ENCODE results near the gene ASRGL1.
"Not testable (repeated sequence)": the region's sequence is repeated elsewhere in the genome, so short reads cannot be mapped to it uniquely, and the experiment has no call there.

ASRGL1 gene

GRCh38 chr11:62338218-62338617 lies 970 bp downstream of the ASRGL1 start:
- H3K4me1 Mint-ChIP-seq, result peaks cover 17% of the 10 kb centered on the region
- peak overlapping the region; percentile 84 for H3K4me3 Mint-ChIP-seq
- DNase-seq (no peak), ATAC-seq (no peak)
- H3K27me3 Mint-ChIP-seq, result peaks cover 12% of the 10 kb centered on the region
- no peak overlapping the region for H3K27ac Mint-ChIP-seq
- no peaks in the 10 kb centered on the region for H3K36me3 Mint-ChIP-seq (ENCODE audit: low read depth)
- no peaks in the 10 kb centered on the region for H3K9me3 Mint-ChIP-seq

GRCh38 chr11:62340269-62340901 lies 3.1 kb downstream of the ASRGL1 start:
- H3K36me3 Mint-ChIP-seq (ENCODE audit: low read depth), result no peaks in the 10 kb centered on the region
- H3K4me3 Mint-ChIP-seq, result no peak overlapping the region
- DNase-seq (peak; percentile 51), ATAC-seq (peak; percentile 45)
- H3K4me1 Mint-ChIP-seq, result peaks cover 17% of the 10 kb centered on the region
- H3K27me3 Mint-ChIP-seq, result peaks cover 11% of the 10 kb centered on the region
- H3K27ac Mint-ChIP-seq, result no peak overlapping the region
- H3K9me3 Mint-ChIP-seq, result no peaks in the 10 kb centered on the region

- Mint-ChIP-seq H3K4me3 (no peak overlapping the region), H3K27ac (no peak overlapping the region), H3K4me1 (peaks cover 11% of the 10 kb centered on the region), H3K27me3 (peaks cover 8% of the 10 kb centered on the region), H3K9me3 (no peaks in the 10 kb centered on the region), H3K36me3 (ENCODE audit: low read depth) (no peaks in the 10 kb centered on the region)
- DNase-seq, result no peak
- no peak for ATAC-seq
These were observed 4.3 kb downstream of the ASRGL1 start for GRCh38 chr11:62341588-62341987.

GRCh38 chr11:62343646-62344190 lies 6.5 kb downstream of the ASRGL1 start:
- DNase-seq; H3K27me3 Mint-ChIP-seq; ATAC-seq; H3K36me3 Mint-ChIP-seq (ENCODE audit: low read depth); H3K4me1 Mint-ChIP-seq; H3K27ac Mint-ChIP-seq; H3K4me3 Mint-ChIP-seq; H3K9me3 Mint-ChIP-seq: not testable (repeated sequence)

- H3K27me3 Mint-ChIP-seq, result no peaks in the 10 kb centered on the region
- H3K27ac Mint-ChIP-seq, result no peak overlapping the region
- H3K9me3 Mint-ChIP-seq, result no peaks in the 10 kb centered on the region
- no peaks in the 10 kb centered on the region for H3K4me1 Mint-ChIP-seq
- ATAC-seq (no peak), DNase-seq (no peak)
- no peaks in the 10 kb centered on the region for H3K36me3 Mint-ChIP-seq (ENCODE audit: low read depth)
- H3K4me3 Mint-ChIP-seq, result no peak overlapping the region
These were observed 7.0 kb downstream of the ASRGL1 start for GRCh38 chr11:62344210-62344609.

- no peak for DNase-seq
- Mint-ChIP-seq H3K27me3 (no peaks in the 10 kb centered on the region), H3K4me3 (no peak overlapping the region), H3K9me3 (no peaks in the 10 kb centered on the region), H3K27ac (no peak overlapping the region), H3K36me3 (ENCODE audit: low read depth) (no peaks in the 10 kb centered on the region), H3K4me1 (no peaks in the 10 kb centered on the region)
- ATAC-seq, result no peak
These were observed 8.6 kb downstream of the ASRGL1 start for GRCh38 chr11:62345861-62346260.

GRCh38 chr11:62352355-62353336 lies 15.4 kb downstream of the ASRGL1 start:
- ATAC-seq (peak; percentile 77), DNase-seq (no peak)
- Mint-ChIP-seq H3K27ac (peak overlapping the region; percentile 6), H3K4me1 (peaks cover 10% of the 10 kb centered on the region), H3K9me3 (no peaks in the 10 kb centered on the region), H3K36me3 (ENCODE audit: low read depth) (peaks cover 2% of the 10 kb centered on the region), H3K27me3 (no peaks in the 10 kb centered on the region), H3K4me3 (no peak overlapping the region)

- DNase-seq (no peak), ATAC-seq (no peak)
- H3K36me3 Mint-ChIP-seq (ENCODE audit: low read depth), result peaks cover 2% of the 10 kb centered on the region
- H3K27me3 Mint-ChIP-seq, result no peaks in the 10 kb centered on the region
- peaks cover 10% of the 10 kb centered on the region for H3K4me1 Mint-ChIP-seq
- H3K9me3 Mint-ChIP-seq, result no peaks in the 10 kb centered on the region
- no peak overlapping the region for H3K27ac Mint-ChIP-seq
- no peak overlapping the region for H3K4me3 Mint-ChIP-seq
These were observed 16.6 kb downstream of the ASRGL1 start for GRCh38 chr11:62353841-62354240.

- H3K27ac Mint-ChIP-seq, result no peak overlapping the region
These were observed 21.0 kb downstream of the ASRGL1 start for GRCh38 chr11:62358273-62358672.

GRCh38 chr11:62359475-62359874 lies 22.2 kb downstream of the ASRGL1 start:
- Mint-ChIP-seq H3K36me3 (ENCODE audit: low read depth) (no peaks in the 10 kb centered on the region), H3K4me1 (no peaks in the 10 kb centered on the region), H3K27me3 (no peaks in the 10 kb centered on the region), H3K4me3 (no peak overlapping the region), H3K9me3 (no peaks in the 10 kb centered on the region), H3K27ac (no peak overlapping the region)
- DNase-seq (no peak), ATAC-seq (no peak)

More at GRCh38 chr11:62358273-62358672, 21.0 kb downstream of the ASRGL1 start:
- Mint-ChIP-seq H3K27me3 (no peaks in the 10 kb centered on the region), H3K9me3 (no peaks in the 10 kb centered on the region), H3K4me1 (no peaks in the 10 kb centered on the region), H3K4me3 (no peak overlapping the region), H3K36me3 (ENCODE audit: low read depth) (no peaks in the 10 kb centered on the region)
- ATAC-seq, result no peak
- DNase-seq, result no peak

GRCh38 chr11:62360685-62361084 lies 23.4 kb downstream of the ASRGL1 start:
- no peaks in the 10 kb centered on the region for H3K9me3 Mint-ChIP-seq
- no peaks in the 10 kb centered on the region for H3K4me1 Mint-ChIP-seq
- DNase-seq (no peak), ATAC-seq (no peak)
- H3K27me3 Mint-ChIP-seq, result no peaks in the 10 kb centered on the region
- H3K27ac Mint-ChIP-seq, result no peak overlapping the region
- H3K36me3 Mint-ChIP-seq (ENCODE audit: low read depth), result no peaks in the 10 kb centered on the region
- no peak overlapping the region for H3K4me3 Mint-ChIP-seq

- not testable (repeated sequence) for H3K9me3 Mint-ChIP-seq; ATAC-seq; H3K4me3 Mint-ChIP-seq; H3K27ac Mint-ChIP-seq; H3K36me3 Mint-ChIP-seq (ENCODE audit: low read depth); H3K27me3 Mint-ChIP-seq; DNase-seq
- peaks cover 13% of the 10 kb centered on the region for H3K4me1 Mint-ChIP-seq
These were observed 31.7 kb downstream of the ASRGL1 start for GRCh38 chr11:62368861-62369477.

GRCh38 chr11:62370743-62371440 lies 33.6 kb downstream of the ASRGL1 start:
- ATAC-seq, result peak; percentile 68
- peak overlapping the region; percentile 76 for H3K27ac Mint-ChIP-seq
- H3K27me3 Mint-ChIP-seq, result no peaks in the 10 kb centered on the region
- no peaks in the 10 kb centered on the region for H3K9me3 Mint-ChIP-seq
- H3K4me3 Mint-ChIP-seq, result peak overlapping the region; percentile 55
- peak; percentile 52 for DNase-seq
- peaks cover 13% of the 10 kb centered on the region for H3K4me1 Mint-ChIP-seq
- no peaks in the 10 kb centered on the region for H3K36me3 Mint-ChIP-seq (ENCODE audit: low read depth)

- no peaks in the 10 kb centered on the region for H3K9me3 Mint-ChIP-seq
- no peaks in the 10 kb centered on the region for H3K27me3 Mint-ChIP-seq
- no peaks in the 10 kb centered on the region for H3K36me3 Mint-ChIP-seq (ENCODE audit: low read depth)
- no peak overlapping the region for H3K4me3 Mint-ChIP-seq
- no peak overlapping the region for H3K27ac Mint-ChIP-seq
- ATAC-seq, result peak; percentile 36
- DNase-seq, result no peak
- H3K4me1 Mint-ChIP-seq, result peaks cover 13% of the 10 kb centered on the region
These were observed 35.6 kb downstream of the ASRGL1 start for GRCh38 chr11:62372871-62373270.
